Thyroid gland (tissue), 4 donors: Measurements from ENCODE around the gene ANKRD6.

Source experiments
- POLR2A ChIP-seq, 2 donors: fragments of 450-650 bp; IDR thresholded peaks; one replicate each; pipeline ENCODE4 v1.6.1; 2017; ENCODE audit warnings: antibody characterized with exemption in 2 of 2, mild to moderate bottlenecking in 2 of 2, moderate library complexity in 1 of 2
- TF ChIP-seq, protein P1 (sequence below), 6 experiments: fragments of 200-600 bp in 3 of 6; fragments of 450-650 bp in 3 of 6; sonication (generic) in 3 of 6; IDR thresholded peaks; one replicate each; pipeline ENCODE4 v1.5.1; 2016 to 2019; ENCODE audit warnings: antibody characterized with exemption in 6 of 6, mild to moderate bottlenecking in 2 of 6, inconsistent platforms in 1 of 6, moderate library complexity in 1 of 6

DNA sequence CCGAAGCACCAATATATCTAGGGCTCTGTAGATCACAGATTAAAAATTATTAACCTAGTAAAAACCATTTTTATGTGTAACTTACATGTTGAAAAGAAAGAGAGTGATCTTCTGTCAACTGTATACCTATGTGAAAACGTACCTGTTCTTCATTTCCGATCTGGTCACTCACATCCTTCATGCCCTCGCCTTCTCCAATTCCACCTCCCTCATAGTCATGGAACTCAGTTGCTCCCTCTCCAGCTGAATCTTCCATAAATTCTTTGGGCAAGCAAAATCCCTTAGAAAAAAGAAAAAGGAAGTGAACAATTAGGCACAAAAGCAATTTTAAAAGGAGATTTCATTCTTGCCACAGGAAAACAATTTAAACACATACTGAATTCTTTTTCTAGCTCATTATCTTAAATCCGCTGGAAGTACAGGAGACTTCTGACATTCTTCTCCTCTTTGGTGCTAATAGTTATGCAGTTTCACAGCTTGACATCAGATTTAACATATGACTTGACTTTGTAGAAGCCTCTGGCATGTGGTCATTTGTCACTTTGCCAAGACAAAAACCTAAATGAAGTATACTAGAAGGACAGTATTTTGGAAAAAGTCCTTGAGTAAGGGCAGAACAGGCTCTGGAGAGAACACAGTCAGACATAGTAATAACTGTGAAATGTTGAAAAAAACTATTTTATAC, 235.1 kb downstream of the ANKRD6 start:
- no peak for TF ChIP-seq POLR2A (IDR thresholded peaks at IDR 0.05)
- TF ChIP-seq, protein P1, sequence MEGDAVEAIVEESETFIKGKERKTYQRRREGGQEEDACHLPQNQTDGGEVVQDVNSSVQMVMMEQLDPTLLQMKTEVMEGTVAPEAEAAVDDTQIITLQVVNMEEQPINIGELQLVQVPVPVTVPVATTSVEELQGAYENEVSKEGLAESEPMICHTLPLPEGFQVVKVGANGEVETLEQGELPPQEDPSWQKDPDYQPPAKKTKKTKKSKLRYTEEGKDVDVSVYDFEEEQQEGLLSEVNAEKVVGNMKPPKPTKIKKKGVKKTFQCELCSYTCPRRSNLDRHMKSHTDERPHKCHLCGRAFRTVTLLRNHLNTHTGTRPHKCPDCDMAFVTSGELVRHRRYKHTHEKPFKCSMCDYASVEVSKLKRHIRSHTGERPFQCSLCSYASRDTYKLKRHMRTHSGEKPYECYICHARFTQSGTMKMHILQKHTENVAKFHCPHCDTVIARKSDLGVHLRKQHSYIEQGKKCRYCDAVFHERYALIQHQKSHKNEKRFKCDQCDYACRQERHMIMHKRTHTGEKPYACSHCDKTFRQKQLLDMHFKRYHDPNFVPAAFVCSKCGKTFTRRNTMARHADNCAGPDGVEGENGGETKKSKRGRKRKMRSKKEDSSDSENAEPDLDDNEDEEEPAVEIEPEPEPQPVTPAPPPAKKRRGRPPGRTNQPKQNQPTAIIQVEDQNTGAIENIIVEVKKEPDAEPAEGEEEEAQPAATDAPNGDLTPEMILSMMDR (IDR thresholded peaks at IDR 0.05): no peak
